Measurements from ENCODE around the gene PCGF1.
"Not testable (repeated sequence)": the region's sequence is repeated elsewhere in the genome, so short reads cannot be mapped to it uniquely, and the experiment has no call there.

Gene PCGF1

DNA sequence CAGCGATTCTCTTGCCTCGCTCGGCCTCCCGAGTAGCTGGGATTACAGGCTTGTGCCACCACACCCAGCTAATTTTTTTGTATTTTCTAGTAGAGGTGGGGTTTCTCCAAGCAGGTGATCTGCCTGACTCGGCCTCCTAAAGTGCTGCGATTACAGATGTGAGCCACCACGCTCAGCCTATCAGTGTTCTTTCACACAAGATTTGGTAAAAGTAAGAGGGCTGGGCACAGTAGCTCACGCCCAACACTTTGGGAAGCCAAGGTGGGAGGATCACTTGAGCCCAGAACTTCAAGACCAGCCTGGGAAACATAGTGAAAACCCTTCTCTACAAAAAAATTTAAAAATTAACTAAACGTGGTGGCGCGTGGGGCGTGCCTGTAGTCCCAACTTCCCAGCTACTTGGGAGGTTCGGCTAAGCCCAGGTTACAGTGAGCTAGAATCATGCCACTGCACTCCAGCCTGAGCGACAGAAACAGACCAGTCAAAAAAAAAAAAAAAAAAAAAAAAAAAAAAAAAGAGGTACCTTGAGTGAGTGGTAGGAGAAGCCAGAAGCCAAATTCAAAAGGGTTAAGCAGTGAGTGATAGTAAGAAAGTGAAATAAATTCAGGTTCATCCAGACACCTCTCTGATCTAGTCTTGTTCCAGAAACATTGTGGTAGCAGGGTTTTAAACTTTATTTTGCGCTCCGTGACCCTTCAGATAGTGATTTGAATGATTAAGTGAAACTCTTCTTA is 36.0 kb downstream of the PCGF1 start:
- DNase-seq, result no peak

DNA sequence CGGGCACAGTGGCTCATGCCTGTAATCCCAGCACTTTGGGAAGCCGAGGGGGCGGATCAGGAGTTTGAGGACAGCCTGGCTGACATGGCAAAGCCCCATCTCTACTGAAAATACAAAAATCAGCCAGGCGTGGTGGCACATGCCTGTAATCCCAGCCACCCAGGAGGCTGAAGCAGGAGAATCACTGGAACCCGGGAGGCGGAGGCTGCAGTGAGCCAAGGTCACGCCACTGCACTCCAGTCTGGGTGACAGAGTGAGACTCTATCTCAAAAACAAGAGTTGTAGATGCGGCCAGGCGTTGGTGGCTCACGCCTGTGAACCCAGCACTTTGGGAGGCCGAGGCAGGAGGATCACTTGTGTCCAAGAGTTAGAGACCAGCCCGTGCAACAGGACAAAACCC is 36.8 kb downstream of the PCGF1 start:
- DNase-seq, result not testable (repeated sequence)

DNA sequence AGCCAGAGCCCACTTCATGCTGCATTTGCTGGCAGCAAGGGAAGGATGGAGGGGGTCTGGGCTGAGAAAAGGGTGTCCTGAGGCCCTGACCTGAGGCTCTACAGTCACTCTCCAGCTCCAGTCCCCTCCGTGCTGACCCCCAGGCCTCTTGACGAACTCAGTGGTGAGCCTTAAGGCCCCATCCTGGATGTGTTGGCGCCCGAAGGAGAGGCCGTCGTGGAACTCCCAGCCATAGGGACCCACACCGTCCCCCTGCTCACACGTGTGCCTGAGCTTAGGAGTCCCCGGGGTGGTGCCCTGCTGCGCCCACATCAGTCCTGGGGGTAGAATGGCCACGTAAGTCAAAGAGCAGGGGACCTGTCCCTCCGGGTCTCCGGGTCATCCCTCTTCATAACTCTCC is 43.1 kb downstream of the PCGF1 start:
- no peak for DNase-seq

DNA sequence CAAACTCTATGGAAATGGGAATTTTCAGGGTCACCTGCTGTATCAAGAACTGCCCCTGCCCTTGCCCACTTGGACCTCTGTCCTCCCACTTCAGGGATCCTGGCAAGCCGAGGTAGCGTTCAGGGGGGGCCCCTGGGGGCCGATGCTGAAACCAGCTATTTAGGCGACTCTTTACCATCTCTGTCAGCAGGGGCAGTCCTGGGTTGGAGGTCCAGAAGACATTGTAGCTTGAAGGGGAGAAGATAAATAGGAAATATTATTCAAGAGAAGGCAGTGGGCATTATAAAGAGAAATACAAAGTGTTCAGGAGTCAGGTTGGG is 44.7 kb downstream of the PCGF1 start:
- no peak for DNase-seq

DNA sequence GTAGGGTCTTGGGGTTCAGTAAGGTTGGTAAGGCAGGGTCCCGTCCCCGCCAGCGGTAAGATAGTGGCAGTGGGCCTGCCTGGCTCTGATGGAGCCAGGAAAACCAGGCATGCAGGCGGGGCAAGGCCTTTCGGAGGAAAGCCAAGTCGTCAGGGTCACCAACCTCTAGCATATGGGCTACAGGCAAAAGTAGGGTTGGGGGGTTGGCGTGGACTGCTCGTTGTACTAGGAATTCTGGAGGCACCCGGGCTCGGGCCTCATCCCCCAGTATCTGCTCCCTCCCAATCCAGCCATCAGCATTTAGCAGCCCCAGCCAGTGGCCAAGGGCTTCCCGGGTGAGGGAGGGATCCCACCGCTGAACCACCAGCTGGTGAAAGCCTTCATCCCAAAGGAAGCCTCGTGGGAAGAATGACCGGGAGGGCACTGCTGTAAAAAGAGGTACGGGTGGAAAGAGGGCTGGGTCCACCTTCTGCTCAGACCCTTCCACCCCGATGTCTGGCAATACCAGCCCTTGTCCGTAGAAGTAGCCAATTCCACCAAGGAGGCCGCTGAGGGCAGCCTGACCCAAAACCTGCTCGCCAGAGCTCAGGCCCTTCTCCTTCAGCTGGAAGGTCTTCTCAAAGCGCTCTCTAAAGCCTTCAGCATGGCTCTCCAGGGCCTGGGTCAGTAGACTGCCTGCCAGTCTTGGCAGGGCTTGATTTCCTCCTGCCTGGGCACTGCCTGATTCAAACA is 45.3 kb downstream of the PCGF1 start:
- DNase-seq, result no peak

DNA sequence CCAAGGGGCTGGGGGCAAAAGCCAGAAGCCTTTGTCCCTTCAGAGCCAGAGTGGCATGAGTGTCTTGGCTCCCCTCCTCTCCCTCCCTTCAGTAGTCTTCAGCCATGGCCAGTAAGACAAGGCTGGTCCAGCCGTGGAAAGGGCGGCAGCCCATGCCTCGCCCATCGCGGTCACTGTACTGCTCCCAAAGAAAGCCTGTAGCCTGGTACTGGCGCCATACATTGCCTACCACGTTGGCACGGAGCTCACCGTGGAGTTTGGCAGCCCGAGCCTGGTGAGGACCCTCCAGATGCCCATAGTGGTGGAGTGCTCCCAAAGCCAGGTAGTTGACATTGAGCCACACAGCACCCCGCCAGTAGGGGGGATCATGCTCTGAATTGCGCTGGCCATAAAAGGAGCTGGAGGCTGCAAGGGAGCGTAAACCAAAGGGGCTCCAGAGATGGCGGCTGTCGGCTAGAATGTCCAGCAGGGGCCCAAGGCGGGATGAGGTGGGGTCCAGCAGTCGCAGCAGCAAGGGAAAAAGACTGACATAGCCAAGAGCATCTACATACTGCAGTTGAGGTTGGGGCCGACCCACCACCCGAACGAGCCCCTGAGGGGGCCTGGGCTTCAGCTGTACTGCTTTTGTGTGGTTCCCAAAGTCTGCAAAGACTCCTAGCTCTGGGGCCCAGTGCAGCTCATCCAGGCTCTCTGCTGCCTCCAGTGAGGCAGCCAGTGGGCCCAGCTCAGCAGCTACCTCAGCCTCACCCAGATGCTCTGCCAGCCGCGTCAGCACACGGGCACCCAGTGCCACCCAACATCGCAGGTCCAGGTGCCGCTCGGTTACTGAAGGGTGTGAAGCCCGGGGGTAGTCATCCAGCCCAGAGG is 46.1 kb downstream of the PCGF1 start:
- DNase-seq, result peak; percentile 47

DNA sequence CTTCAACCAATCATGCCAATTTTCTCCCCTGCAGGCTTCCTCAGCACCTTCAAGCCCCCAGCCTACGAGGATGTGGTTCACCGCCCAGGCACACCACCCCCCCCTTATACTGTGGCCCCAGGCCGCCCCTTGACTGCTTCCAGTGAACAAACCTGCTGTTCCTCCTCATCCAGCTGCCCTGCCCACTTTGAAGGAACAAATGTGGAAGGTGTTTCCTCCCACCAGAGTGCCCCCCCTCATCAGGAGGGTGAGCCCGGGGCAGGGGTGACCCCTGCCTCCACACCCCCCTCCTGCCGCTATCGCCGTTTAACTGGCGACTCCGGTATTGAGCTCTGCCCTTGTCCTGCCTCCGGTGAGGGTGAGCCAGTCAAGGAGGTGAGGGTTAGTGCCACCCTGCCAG is 47.3 kb downstream of the PCGF1 start:
- not testable (repeated sequence) for DNase-seq

DNA sequence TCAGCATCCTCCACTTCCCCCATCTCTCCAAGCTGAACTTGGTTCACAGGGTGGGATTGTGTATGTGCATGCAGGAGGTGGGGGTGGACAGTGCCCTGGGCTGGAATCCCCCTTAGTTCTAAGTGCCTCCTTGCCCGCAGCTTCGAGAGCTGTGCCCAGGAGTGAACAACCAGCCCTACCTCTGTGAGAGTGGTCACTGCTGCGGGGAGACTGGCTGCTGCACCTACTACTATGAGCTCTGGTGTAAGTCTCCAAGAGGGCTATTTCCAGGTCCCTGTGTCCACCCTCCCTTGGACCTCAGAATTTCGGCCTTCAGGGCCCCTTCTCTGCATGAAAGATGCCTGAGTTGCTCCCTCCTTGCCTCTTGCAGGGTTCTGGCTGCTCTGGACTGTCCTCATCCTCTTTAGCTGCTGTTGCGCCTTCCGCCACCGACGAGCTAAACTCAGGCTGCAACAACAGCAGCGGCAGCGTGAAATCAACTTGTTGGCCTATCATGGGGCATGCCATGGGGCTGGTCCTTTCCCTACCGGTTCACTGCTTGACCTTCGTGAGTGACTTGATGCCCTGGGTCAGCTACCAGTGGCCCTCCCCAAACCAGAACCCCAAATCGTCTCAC is 47.9 kb downstream of the PCGF1 start:
- not testable (repeated sequence) for DNase-seq

DNA sequence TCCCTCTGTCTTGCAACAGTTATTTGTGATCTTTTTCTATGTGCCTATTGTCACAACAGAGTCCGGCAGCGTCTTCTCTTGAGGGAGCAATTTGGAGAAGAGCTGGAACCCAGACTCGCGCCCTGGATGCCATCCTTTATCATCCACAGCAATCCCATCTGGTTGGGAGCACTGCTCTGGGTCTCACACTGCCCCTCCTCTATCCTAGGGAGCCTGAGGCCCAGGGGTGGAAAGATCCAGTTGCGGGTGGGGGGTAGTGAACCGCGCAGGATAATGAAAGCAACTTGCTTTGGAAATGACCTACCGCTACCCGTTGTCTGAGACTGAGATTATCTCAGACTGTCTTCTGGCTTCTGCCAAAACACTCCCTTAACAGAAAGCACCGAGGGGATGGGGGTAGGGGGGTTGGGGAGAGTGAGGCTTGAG is 48.5 kb downstream of the PCGF1 start:
- DNase-seq, result no peak

DNA sequence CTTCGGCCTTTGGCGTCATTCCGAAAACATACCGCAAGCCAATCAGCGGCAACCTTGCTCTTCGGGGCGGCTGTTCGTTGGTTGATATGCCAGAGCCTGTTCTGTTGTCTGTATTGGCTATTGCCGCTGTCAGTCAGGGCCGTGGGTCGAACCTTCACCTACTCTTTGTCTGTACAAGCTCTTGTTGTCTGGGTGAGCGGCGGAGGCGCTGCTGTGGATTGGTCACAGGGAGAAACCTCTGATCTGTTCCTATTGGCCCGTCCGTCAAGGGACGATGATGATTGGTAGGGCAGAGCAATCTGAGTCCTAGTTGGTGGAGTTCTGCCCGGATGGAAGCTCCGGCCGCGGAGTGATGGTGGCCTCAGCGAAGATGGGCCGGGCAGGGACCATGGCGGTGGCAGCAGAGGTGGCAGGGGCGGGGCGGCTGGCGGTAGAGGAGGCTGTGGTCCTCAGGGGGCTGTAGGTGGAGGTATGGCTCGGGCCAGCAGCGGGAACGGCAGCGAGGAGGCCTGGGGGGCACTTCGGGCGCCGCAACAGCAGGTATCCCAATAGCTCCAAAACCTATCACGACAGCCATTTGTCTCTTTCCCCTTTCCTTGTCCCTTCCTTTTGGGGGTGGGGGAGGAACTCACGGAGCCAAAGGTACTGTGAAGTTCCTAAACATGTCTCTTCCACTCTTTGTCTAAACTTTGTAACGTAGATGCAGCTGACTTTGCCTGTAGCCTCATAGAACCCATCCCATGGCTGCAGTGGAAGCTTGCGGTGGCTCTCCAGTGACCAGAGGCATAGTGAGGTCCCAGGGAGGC is 49.2 kb downstream of the PCGF1 start, which contains the start of gene WBP1:
Gene WBP1, plus strand, starts transcription at position 307 of the 806 bp plus-strand sequence. Its CDS starts 165 bp downstream, at position 472.
- DNase-seq, result peak; percentile 100

DNA sequence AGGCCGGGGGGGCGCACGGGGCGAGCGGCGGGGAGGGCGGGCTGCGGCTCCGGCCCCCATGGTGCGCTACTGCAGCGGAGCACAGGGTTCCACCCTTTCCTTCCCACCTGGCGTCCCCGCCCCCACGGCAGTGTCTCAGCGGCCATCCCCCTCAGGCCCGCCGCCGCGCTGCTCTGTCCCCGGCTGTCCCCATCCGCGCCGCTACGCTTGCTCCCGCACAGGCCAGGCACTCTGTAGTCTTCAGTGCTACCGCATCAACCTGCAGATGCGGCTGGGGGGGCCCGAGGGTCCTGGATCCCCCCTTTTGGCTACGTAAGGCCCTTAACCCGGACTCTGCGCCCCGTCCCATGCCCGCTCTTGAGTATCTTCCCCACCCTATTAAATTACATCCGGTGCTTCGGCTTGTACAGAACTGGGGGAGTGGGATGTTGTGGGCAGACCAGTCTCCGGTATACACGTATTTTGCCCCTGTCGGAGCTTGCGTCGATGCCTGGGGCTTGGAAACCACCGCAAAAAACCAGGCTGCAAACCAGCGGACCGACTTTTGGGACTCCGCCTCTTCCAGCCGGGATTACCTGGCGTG is 49.9 kb downstream of the PCGF1 start:
- peak; percentile 89 for DNase-seq

DNA sequence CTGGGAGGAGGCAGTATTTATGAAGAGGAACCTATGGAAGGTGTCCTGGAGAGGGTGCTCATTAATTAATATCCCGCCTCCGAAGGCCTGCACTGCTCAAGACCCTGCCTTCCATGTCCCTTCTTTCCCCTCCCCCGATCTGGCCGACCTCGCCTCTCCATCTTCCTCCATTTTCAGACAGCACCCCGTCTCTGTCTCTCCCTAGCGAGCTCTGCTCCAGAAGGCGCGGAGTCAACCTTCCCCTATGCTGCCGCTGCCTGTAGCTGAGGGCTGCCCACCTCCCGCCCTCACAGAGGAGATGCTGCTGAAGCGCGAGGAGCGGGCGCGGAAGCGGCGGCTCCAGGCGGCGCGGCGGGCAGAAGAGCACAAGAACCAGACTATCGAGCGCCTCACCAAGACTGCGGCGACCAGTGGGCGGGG is 50.4 kb downstream of the PCGF1 start:
- no peak for DNase-seq
